Putamen (tissue), 1 donor: ENCODE measurements around the gene PCDHGB5.
"Not testable (repeated sequence)": the region's sequence is repeated elsewhere in the genome, so short reads cannot be mapped to it uniquely, and the experiment has no call there.

ENCODE experiments used
- DNase-seq: peaks from one replicate; pipeline ENCODE4 v3.0.0-alpha.2; 2016; ENCODE audit warnings: low spot score

PCDHGB5 gene

DNA sequence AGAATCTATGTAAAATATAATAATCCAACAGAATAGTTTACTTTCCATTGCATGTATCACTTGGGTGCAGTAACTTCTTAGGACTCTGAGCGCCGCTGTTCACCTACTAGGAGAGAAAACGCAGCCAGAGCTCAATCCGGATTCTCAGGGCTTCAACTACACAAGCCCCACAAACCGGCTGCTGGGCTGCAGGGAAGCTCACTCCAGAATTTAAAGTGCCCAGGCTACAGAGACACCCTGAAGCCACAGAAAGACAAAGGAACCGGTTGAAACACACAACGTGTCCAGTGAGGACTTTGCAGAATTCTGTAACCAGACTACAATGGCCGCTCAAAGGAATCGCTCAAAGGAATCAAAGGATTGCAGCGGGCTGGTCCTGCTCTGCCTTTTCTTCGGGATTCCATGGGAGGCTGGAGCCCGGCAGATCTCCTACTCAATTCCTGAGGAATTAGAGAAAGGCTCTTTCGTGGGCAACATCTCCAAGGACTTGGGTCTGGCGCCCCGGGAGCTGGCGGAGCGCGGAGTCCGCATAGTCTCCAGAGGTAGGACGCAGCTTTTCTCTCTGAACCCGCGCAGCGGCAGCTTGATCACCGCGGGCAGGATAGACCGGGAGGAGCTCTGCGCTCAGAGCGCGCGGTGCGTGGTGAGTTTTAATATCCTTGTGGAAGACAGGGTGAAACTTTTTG, 15.2 kb downstream of the PCDHGB5 start, which contains the start of gene PCDHGA10:
Gene PCDHGA10, plus strand, starts transcription at position 134 of the 686 bp plus-strand sequence. Its CDS starts 189 bp downstream, at position 323.
- no peak for DNase-seq

DNA sequence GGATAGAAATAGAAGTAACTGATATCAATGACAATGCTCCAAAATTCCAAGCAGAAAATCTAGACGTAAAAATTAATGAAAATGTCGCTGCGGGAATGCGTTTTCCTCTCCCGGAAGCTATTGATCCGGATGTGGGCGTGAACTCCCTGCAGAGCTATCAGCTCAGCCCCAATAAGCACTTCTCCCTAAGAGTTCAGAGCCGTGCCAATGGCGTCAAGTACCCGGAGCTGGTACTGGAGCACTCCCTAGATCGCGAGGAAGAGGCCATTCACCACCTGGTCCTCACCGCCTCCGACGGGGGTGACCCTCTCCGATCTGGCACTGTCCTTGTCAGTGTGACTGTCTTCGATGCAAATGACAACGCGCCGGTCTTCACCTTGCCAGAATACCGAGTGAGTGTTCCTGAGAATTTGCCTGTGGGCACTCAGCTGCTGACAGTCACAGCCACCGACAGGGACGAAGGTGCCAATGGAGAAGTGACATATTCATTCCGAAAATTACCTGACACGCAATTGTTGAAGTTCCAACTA, 15.9 kb downstream of the PCDHGB5 start:
- DNase-seq = no peak

DNA sequence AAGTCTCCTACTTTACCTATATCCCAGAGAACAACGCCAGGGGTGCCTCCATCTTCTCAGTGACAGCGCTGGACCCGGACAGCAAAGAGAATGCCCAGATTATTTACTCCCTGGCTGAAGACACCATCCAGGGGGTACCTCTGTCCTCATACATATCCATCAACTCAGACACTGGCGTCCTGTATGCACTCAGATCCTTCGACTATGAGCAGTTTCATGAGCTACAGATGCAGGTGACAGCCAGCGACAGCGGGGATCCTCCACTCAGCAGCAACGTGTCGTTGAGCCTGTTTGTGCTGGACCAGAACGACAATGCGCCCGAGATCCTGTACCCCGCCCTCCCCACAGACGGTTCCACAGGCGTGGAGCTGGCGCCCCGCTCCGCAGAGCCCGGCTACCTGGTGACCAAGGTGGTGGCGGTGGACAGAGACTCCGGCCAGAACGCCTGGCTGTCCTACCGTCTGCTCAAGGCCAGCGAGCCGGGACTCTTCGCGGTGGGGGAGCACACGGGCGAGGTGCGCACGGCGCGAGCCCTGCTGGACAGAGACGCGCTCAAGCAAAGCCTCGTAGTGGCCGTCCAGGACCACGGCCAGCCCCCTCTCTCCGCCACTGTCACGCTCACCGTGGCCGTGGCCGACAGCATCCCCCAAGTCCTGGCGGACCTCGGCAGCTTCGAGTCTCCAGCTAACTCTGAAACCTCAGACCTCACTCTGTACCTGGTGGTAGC, 17.0 kb downstream of the PCDHGB5 start:
- DNase-seq = not testable (repeated sequence)

DNA sequence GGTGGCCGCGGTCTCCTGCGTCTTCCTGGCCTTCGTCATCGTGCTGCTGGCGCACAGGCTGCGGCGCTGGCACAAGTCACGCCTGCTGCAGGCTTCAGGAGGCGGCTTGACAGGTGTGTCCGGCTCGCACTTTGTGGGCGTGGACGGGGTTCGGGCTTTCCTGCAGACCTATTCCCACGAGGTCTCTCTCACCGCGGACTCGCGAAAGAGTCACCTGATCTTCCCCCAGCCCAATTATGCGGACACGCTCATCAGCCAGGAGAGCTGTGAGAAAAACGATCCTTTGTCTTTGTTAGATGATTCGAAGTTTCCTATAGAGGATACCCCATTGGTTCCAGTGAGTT, 17.5 kb downstream of the PCDHGB5 start:
- not testable (repeated sequence) for DNase-seq

DNA sequence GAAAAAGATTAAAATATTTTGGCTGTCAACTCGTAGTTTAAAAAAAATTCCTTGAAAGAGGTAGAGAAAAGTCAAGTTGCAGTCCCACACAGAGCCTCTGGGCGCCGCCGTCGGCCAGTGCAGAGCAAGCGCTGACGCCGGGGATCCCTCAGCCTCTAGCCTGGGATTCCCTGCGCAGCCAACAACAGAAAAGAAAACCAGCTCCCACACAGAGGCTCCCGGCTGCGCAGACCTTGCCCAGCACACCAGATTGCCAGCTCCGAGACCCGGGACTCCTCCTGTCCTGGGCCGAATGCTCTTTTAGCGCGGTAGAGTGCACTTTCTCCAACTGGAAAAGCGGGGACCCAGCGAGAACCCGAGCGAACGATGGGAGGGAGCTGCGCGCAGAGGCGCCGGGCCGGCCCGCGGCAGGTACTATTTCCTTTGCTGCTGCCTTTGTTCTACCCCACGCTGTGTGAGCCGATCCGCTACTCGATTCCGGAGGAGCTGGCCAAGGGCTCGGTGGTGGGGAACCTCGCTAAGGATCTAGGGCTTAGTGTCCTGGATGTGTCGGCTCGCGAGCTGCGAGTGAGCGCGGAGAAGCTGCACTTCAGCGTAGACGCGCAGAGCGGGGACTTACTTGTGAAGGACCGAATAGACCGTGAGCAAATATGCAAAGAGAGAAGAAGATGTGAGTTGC, 19.9 kb downstream of the PCDHGB5 start, which contains the start of gene PCDHGB7:
Gene PCDHGB7, plus strand, starts transcription at position 184 of the 679 bp plus-strand sequence. Its CDS starts 183 bp downstream, at position 367.
- not testable (repeated sequence) for DNase-seq

DNA sequence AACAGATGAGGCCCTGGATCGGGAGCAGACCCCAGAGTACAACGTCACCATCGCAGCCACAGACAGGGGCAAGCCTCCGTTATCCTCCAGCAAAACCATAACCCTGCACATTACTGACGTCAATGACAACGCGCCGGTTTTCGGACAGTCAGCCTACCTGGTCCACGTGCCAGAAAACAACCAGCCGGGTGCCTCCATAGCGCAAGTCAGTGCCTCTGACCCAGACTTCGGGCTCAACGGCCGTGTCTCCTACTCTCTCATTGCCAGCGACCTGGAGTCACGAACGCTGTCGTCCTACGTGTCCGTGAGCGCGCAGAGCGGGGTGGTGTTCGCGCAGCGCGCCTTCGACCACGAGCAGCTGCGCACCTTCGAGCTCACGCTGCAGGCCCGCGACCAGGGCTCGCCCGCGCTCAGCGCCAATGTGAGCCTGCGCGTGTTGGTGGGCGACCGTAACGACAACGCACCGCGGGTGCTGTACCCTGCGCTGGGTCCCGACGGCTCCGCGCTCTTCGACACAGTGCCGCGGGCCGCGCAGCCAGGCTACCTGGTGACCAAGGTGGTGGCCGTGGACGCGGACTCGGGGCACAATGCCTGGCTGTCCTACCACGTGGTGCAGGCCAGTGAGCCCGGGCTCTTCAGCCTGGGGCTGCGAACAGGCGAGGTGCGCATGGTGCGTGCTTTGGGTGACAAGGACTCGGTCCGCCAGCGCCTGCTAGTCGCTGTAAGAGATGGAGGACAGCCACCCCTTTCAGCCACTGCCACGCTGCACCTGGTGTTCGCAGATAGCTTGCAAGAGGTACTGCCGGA, 21.5 kb downstream of the PCDHGB5 start:
- DNase-seq = no peak

DNA sequence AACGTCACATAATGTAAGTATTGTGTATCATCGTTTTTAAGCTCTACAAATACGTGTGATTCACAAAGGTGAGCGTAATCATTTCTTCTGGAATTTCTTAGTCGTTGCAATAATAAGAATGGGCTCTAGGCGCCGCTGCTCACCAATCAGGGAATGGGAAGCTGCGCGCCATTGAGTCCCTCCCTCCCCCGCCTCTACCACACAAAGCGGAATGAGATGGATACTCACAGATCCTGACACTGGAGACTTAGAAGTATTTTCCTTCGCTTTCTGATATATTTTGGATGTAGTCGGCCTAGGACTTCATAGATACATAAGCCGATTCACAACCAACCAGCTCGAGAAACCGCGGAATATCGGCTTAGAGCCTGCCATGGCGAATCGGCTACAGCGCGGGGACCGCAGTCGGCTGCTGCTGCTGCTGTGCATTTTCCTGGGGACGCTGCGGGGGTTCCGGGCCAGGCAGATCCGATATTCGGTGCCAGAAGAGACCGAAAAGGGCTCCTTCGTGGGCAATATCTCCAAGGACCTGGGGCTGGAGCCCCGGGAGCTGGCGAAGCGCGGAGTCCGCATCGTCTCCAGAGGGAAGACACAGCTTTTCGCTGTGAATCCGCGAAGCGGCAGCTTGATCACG, 23.2 kb downstream of the PCDHGB5 start, which contains the start of gene PCDHGA11:
Gene PCDHGA11, plus strand, starts transcription at position 197 of the 634 bp plus-strand sequence. Its CDS starts 177 bp downstream, at position 374.
- DNase-seq = no peak

DNA sequence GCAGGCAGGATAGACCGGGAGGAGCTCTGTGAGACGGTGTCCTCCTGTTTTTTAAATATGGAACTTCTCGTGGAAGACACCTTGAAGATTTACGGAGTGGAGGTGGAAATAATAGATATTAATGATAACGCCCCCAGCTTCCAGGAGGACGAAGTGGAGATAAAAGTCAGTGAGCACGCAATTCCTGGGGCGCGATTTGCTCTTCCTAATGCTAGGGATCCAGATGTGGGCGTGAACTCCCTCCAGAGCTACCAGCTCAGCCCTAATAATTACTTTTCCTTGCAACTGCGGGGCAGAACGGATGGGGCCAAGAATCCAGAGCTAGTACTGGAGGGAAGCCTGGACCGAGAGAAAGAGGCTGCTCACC, 23.7 kb downstream of the PCDHGB5 start:
- DNase-seq = no peak

DNA sequence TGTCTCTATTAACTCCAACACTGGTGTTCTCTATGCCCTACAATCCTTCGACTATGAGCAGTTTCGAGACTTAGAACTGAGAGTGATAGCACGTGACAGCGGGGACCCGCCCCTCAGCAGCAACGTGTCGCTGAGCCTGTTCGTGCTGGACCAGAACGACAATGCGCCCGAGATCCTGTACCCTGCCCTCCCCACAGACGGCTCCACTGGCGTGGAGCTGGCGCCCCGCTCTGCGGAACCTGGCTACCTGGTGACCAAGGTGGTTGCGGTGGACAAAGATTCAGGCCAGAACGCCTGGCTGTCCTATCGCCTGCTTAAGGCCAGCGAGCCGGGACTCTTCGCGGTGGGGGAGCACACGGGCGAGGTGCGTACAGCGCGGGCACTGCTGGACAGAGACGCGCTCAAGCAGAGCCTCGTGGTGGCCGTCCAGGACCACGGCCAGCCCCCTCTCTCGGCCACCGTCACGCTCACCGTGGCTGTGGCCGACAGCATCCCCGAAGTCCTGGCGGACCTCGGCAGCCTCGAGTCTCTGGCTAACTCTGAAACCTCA, 25.1 kb downstream of the PCDHGB5 start:
- no peak for DNase-seq

DNA sequence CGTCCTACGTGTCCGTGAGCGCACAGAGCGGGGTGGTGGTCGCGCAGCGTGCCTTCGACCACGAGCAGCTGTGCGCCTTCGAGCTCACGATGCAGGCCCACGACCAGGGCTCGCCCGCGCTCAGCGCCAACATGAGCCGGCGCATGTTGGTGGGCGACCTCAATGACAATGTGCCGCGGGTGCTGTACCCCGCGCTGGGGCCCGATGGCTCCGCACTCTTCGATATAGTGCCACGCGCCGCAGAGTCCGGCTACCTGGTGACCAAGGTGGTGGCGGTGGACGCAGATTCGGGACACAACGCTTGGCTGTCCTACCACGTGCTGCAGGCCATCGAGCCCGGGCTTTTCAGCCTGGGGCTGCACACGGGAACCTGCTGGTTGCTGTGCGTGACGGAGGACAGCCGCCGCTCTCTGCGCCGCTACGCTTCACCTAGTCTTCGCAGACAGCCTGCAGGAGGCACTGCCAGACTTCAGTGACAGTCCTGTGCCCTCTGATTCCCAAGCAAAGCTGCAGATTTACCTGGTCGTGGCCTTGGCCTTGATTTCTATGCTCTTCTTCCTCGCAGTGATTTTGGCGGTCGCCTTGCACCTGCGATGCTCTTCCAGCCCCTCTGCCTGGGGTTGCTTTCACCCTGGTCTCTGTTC, 30.2 kb downstream of the PCDHGB5 start:
- no peak for DNase-seq

DNA sequence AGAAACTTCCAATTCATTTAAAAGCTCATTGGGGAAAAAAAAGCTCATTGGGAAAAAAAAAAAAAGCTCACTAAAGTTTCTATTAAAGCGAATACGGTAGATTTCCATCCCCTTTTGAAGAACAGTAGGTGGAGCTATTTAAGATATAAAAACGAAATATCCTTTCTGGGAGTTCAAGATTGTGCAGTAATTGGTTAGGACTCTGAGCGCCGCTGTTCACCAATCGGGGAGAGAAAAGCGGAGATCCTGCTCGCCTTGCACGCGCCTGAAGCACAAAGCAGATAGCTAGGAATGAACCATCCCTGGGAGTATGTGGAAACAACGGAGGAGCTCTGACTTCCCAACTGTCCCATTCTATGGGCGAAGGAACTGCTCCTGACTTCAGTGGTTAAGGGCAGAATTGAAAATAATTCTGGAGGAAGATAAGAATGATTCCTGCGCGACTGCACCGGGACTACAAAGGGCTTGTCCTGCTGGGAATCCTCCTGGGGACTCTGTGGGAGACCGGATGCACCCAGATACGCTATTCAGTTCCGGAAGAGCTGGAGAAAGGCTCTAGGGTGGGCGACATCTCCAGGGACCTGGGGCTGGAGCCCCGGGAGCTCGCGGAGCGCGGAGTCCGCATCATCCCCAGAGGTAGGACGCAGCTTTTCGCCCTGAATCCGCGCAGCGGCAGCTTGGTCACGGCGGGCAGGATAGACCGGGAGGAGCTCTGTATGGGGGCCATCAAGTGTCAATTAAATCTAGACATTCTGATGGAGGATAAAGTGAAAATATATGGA, 32.8 kb downstream of the PCDHGB5 start, which contains the start of gene PCDHGA12:
Gene PCDHGA12, plus strand, starts transcription at position 176 of the 782 bp plus-strand sequence. Its CDS starts 253 bp downstream, at position 429.
- DNase-seq = peak; percentile 16

DNA sequence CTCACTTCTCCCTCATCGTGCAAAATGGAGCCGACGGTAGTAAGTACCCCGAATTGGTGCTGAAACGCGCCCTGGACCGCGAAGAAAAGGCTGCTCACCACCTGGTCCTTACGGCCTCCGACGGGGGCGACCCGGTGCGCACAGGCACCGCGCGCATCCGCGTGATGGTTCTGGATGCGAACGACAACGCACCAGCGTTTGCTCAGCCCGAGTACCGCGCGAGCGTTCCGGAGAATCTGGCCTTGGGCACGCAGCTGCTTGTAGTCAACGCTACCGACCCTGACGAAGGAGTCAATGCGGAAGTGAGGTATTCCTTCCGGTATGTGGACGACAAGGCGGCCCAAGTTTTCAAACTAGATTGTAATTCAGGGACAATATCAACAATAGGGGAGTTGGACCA, 33.5 kb downstream of the PCDHGB5 start:
- DNase-seq = no peak

DNA sequence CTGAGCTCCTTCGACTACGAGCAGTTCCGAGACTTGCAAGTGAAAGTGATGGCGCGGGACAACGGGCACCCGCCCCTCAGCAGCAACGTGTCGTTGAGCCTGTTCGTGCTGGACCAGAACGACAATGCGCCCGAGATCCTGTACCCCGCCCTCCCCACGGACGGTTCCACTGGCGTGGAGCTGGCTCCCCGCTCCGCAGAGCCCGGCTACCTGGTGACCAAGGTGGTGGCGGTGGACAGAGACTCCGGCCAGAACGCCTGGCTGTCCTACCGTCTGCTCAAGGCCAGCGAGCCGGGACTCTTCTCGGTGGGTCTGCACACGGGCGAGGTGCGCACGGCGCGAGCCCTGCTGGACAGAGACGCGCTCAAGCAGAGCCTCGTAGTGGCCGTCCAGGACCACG, 34.6 kb downstream of the PCDHGB5 start:
- DNase-seq = not testable (repeated sequence)

DNA sequence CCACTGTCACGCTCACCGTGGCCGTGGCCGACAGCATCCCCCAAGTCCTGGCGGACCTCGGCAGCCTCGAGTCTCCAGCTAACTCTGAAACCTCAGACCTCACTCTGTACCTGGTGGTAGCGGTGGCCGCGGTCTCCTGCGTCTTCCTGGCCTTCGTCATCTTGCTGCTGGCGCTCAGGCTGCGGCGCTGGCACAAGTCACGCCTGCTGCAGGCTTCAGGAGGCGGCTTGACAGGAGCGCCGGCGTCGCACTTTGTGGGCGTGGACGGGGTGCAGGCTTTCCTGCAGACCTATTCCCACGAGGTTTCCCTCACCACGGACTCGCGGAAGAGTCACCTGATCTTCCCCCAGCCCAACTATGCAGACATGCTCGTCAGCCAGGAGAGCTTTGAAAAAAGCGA, 35.0 kb downstream of the PCDHGB5 start:
- DNase-seq = not testable (repeated sequence)

DNA sequence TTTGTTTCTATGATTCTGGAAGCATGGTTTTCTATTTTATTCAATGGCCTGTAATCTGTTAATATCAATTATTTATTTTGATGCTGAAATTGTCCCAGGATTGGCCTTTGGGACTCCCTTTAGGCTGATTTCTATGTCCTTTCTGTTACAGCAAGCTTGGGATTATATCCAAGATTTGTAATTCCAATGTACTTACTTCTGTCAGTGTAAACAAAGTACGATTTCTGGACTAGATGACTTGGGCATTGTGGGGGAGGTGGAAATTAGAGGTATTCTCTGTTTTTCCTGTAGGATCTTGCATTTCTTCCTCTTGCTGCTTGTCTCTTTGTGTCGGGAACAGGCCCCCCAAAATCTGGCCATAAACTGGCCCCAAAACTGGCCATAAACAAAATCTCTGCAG, 36.3 kb downstream of the PCDHGB5 start:
- DNase-seq = no peak

DNA sequence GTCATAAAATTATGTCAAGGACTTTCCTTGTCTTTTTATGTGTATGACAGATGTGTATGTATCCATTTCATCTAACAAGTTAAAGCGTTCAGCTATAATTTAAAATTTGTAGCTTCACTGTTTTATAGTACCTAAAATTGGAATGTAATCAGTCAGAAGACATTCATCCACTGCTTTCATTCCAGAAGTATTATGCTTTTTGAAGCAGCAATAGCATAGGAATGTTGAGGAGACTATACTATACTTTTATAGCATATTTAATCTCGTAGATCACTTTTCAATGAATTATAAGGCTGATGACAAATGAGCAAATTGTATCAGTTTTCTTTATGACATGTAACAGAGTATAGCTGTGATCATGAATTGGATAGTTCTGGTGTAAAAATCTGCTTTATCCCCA, 39.5 kb downstream of the PCDHGB5 start:
- DNase-seq = no peak

DNA sequence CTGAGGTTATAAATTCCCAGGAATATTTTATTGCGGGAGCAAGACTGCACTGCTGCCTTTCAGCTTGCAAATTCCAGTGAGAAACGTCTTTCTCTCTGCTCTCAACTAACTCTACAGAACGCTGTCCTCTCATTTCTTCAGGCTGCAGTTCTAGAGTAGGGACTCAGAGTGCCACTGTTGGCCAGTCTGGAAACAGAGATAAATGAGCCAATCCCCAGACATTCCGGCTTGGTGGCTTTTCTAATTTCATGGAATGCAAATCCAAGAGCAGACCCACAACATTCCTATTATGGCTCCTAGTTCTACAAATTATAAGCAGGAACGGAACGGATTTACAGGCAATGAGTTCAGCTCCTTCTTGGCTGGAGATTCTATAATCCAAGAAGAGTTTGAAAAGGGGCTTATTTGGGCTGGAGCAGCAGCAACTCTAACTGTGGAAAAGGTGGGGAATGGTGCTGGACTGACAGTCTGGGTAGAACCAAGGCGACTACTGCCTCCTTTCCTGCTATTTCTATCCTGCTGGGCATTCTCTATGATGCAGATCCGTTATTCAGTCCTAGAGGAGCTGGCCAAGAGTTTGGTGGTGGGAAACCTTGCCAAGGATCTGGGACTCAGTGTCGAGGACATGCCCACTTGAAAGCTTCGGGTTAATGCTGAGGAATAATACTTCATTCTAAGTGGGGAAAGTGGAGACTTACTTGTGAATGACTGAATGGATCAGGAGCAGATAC, 41.8 kb downstream of the PCDHGB5 start:
- DNase-seq = no peak

DNA sequence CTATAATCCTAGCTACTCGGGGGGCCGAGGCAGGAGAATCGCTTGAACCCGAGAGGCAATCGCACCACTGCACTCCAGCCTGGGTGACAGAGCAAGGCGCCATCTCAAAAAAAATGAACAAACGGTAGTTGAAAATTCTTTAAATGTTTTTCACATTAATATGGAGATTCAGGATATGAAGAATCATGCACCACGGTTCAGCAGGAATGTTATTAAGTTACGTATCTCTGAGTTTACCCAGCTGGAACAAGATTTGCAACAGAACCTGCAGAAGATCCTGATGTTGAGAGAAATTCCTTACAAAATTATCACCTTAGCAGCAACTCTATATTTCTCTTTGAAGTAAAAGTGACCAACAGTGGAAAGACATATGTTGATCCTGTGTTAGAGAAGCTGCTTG, 42.6 kb downstream of the PCDHGB5 start:
- DNase-seq = no peak
